MM.1S (cell line): ENCODE measurements around the gene ARL5B.
"Not testable (repeated sequence)": the region's sequence is repeated elsewhere in the genome, so short reads cannot be mapped to it uniquely, and the experiment has no call there.

Experiments used
- DNase-seq: peaks from one replicate; pipeline ENCODE4 v3.0.0-alpha.2; 2015
- H2AFZ ChIP-seq: fragments of 300-600 bp; sonication (generic); 2 replicates; pipeline ENCODE4 v1.6.0; 2016; ENCODE audit warnings: antibody characterized with exemption, low read length
- H3F3A ChIP-seq: fragments of 300-600 bp; sonication (generic); 2 replicates; pipeline ENCODE4 v1.6.1; 2016; ENCODE audit warnings: mild to moderate bottlenecking, antibody characterized with exemption, low read length, moderate library complexity, mixed read lengths; ENCODE audit not compliant: insufficient read depth
- H3K27ac ChIP-seq: fragments of 300-600 bp; sonication (generic); 2 replicates; pipeline ENCODE4 v1.5.1; 2016; ENCODE audit warnings: mild to moderate bottlenecking, low read length
- H3K27me3 ChIP-seq: fragments of 300-600 bp; sonication (generic); replicated peaks from 2 replicates; pipeline ENCODE4 v1.6.0; 2016; ENCODE audit warnings: low read length; ENCODE audit not compliant: insufficient read depth
- H3K36me3 ChIP-seq: fragments of 300-600 bp; sonication (generic); replicated peaks from 2 replicates; pipeline ENCODE4 v1.6.1; 2016; ENCODE audit warnings: mild to moderate bottlenecking, low read length, mixed read lengths; ENCODE audit not compliant: insufficient read depth
- H3K4me1 ChIP-seq: fragments of 300-600 bp; sonication (generic); 2 replicates; pipeline ENCODE4 v1.6.1; 2016; ENCODE audit warnings: low read length, mixed read lengths
- H3K4me2 ChIP-seq: fragments of 300-600 bp; sonication (generic); 2 replicates; pipeline ENCODE4 v1.6.0; 2016; ENCODE audit warnings: low read depth, low read length
- H3K4me3 ChIP-seq: fragments of 300-600 bp; sonication (generic); 2 replicates; pipeline ENCODE4 v1.5.1; 2016; ENCODE audit warnings: low read length, mixed read lengths
- H3K79me2 ChIP-seq: fragments of 300-600 bp; sonication (generic); 2 replicates; pipeline ENCODE4 v1.6.1; 2016; ENCODE audit warnings: mixed run types, low read length, mixed read lengths
- H3K9ac ChIP-seq: fragments of 300-600 bp; sonication (generic); 2 replicates; pipeline ENCODE4 v1.6.1; 2016; ENCODE audit warnings: low read length, mixed read lengths
- H3K9me2 ChIP-seq: fragments of 300-600 bp; sonication (generic); replicated peaks from 2 replicates; pipeline ENCODE4 v1.6.1; 2016; ENCODE audit warnings: mild to moderate bottlenecking, low read length, mixed read lengths; ENCODE audit not compliant: insufficient read depth
- H3K9me3 ChIP-seq: fragments of 300-600 bp; sonication (generic); replicated peaks from 2 replicates; pipeline ENCODE4 v1.6.1; 2016; ENCODE audit warnings: mild to moderate bottlenecking, low read length, mixed read lengths; ENCODE audit not compliant: insufficient read depth
- H4K20me1 ChIP-seq: fragments of 300-600 bp; sonication (generic); 2 replicates; pipeline ENCODE4 v1.6.1; 2016; ENCODE audit warnings: mild to moderate bottlenecking, low read length, moderate library complexity, mixed read lengths; ENCODE audit not compliant: insufficient read depth
- CTCF ChIP-seq: fragments of 300-600 bp; sonication (generic); IDR thresholded peaks from 2 replicates; pipeline ENCODE4 v1.5.1; 2016; ENCODE audit warnings: antibody characterized with exemption, low read length, mixed read lengths
- EZH2 ChIP-seq: fragments of 300-600 bp; sonication (generic); optimal IDR thresholded peaks from 2 replicates; pipeline ENCODE3; 2017; ENCODE audit warnings: low read depth, mild to moderate bottlenecking, antibody characterized with exemption, low read length, mixed read lengths
- EZH2phosphoT487 ChIP-seq: fragments of 300-600 bp; sonication (generic); IDR thresholded peaks from 2 replicates; pipeline ENCODE4 v1.6.1; 2018; ENCODE audit warnings: antibody characterized with exemption, low read length

The ARL5B gene

GRCh38 chr10:18635995-18636394 is 23.2 kb upstream of the ARL5B start:
- TF ChIP-seq EZH2 (no peak), CTCF (no peak), EZH2phosphoT487 (no peak)
- no peaks in the 10 kb centered on the region for H3K4me1 ChIP-seq
- H3K27ac ChIP-seq: no peak overlapping the region
- no peaks in the 10 kb centered on the region for H3K36me3 ChIP-seq
- no peaks in the 10 kb centered on the region for H4K20me1 ChIP-seq
- DNase-seq: no peak
- H3K9me3 ChIP-seq: no peaks in the 10 kb centered on the region
- no peaks in the 10 kb centered on the region for H3K9me2 ChIP-seq
- no peaks in the 10 kb centered on the region for H3F3A ChIP-seq
- H3K4me3 ChIP-seq: no peak overlapping the region
- no peak overlapping the region for H3K4me2 ChIP-seq
- no peak overlapping the region for H3K9ac ChIP-seq
- no peak overlapping the region for H2AFZ ChIP-seq
- H3K79me2 ChIP-seq: no peaks in the 10 kb centered on the region
- no peaks in the 10 kb centered on the region for H3K27me3 ChIP-seq

DNA sequence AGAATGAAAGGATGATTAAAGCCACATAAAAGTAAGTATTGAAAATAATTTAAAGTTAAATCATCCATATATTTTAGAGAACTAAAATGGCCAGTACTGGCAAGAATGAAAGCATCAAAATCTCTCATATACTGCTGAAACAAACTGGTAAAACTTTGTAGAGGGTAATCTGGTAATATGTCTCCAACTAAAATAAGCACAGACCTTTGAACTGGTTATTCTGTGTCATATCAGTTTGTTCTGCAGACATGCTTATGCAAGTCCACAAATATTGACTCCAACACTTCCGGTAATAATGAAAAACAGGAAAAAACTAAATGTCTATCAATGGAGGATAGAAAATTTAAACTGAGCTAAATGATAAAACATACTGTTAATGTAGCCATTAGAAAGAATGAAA is 21.8 kb upstream of the ARL5B start:
- not testable (repeated sequence) for H3F3A ChIP-seq, H3K4me1 ChIP-seq, H3K9ac ChIP-seq, H3K4me2 ChIP-seq, DNase-seq, H3K4me3 ChIP-seq, H3K79me2 ChIP-seq, H3K9me2 ChIP-seq, H3K27ac ChIP-seq, H3K9me3 ChIP-seq, H3K27me3 ChIP-seq, H2AFZ ChIP-seq, H3K36me3 ChIP-seq, H4K20me1 ChIP-seq

DNA sequence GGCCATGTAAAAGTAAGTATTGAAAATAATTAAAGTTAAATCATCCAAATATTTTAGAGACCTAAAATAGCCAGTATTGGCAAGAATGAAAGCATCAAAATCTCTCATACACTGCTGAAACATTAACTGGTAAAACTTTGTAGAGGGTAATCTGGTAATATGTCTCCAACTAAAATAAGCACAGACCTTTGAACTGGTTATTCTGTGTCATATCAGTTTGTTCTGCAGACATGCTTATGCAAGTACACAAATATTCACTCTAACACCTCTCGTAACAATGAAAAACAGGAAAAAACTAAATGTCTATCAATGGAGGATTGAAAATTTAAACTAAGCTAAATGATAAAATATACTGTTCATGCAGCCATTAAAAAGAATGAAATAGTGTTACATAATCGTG is 19.5 kb upstream of the ARL5B start:
- H3K36me3 ChIP-seq, H3K9me2 ChIP-seq, H3K27ac ChIP-seq, H3F3A ChIP-seq, H4K20me1 ChIP-seq, H2AFZ ChIP-seq, H3K79me2 ChIP-seq, DNase-seq, H3K9ac ChIP-seq, H3K27me3 ChIP-seq, H3K4me1 ChIP-seq, H3K4me3 ChIP-seq, H3K9me3 ChIP-seq, H3K4me2 ChIP-seq: not testable (repeated sequence)

GRCh38 chr10:18647151-18647550 is 12.1 kb upstream of the ARL5B start:
- peaks cover 11% of the 10 kb centered on the region for H3K4me1 ChIP-seq
- peaks cover 19% of the 10 kb centered on the region for H3K79me2 ChIP-seq

More at GRCh38 chr10:18647151-18647550, 12.1 kb upstream of the ARL5B start:
- H3K27ac ChIP-seq: no peak overlapping the region
- H3K27me3 ChIP-seq: no peaks in the 10 kb centered on the region
- H3K9ac ChIP-seq: no peak overlapping the region
- TF ChIP-seq EZH2phosphoT487 (no peak), CTCF (no peak)
- peaks cover 12% of the 10 kb centered on the region; the same call in 1 of the 2 replicates for H3F3A ChIP-seq
- no peaks in the 10 kb centered on the region for H3K9me3 ChIP-seq
- no peaks in the 10 kb centered on the region for H4K20me1 ChIP-seq
- H3K4me3 ChIP-seq: no peak overlapping the region
- H2AFZ ChIP-seq: no peak overlapping the region
- H3K4me2 ChIP-seq: no peak overlapping the region
- no peaks in the 10 kb centered on the region for H3K9me2 ChIP-seq
- no peaks in the 10 kb centered on the region; the same call in 1 of the 2 replicates for H3K36me3 ChIP-seq
- DNase-seq: no peak
